Caco-2 (cell line): ENCODE measurements around the gene NSMF. TPM values are rescaled to one million over a fixed set of nuclear protein-coding genes. Genes with fewer than 3 reads are reported as not detected.

Source experiments
- BruUV-seq: library from RNA; stranded (reverse); fragments of 400-500 nt; replicated peaks from 2 replicates; lab custom pipeline; 2021; lab: Mats Ljungman, UMichigan
- CTCF ChIA-PET: fragments of 300-600 bp; sonication (Branson Sonifier 250); formaldehyde crosslinking; loops from one replicate; lab custom pipeline; 2022; ENCODE audit warnings: antibody characterized with exemption; lab: Charles Lee
- POLR2A ChIA-PET: fragments of 300-600 bp; sonication (Branson Sonifier 250); formaldehyde crosslinking; loops from one replicate; lab custom pipeline; 2022; ENCODE audit warnings: antibody characterized with exemption; lab: Charles Lee
- DNase-seq, 2 experiments: peaks; one replicate each; pipeline versions ENCODE4 v3.0.0 to v3.0.0-alpha.2; 2020 to 2022
- H3K27me3 ChIP-seq: replicated peaks from 2 replicates; pipeline ENCODE4 v1.6.0; 2011; ENCODE audit warnings: low read length; ENCODE audit not compliant: control insufficient read depth, insufficient read depth
- H3K36me3 ChIP-seq: 2 replicates; pipeline ENCODE4 v1.5.1; 2011; ENCODE audit warnings: low read length; ENCODE audit not compliant: control insufficient read depth, insufficient read depth
- H3K4me1 ChIP-seq: fragments of 250-450 bp; sonication (Bioruptor Pico); 2 replicates; pipeline ENCODE4 v1.5.1; 2020; ENCODE audit warnings: mild to moderate bottlenecking
- H3K4me3 ChIP-seq: 2 replicates; pipeline ENCODE4 v1.5.1; 2011; ENCODE audit warnings: low read depth, mild to moderate bottlenecking, control low read depth, low read length
- H3K9me3 ChIP-seq: fragments of 250-450 bp; sonication (Bioruptor Pico); 2 replicates; pipeline ENCODE4 v1.5.1; 2020; ENCODE audit warnings: mild to moderate bottlenecking, moderate library complexity
- H3K27ac Mint-ChIP-seq: one replicate; pipeline ENCODE4 v1.8.0; 2022; ENCODE audit warnings: mixed read lengths; ENCODE audit not compliant: unreplicated experiment
- H3K27me3 Mint-ChIP-seq: one replicate; pipeline ENCODE4 v1.8.0; 2022; ENCODE audit warnings: mixed read lengths; ENCODE audit not compliant: insufficient read depth, unreplicated experiment
- H3K36me3 Mint-ChIP-seq: one replicate; pipeline ENCODE4 v1.8.0; 2022; ENCODE audit warnings: mild to moderate bottlenecking, mixed read lengths; ENCODE audit not compliant: insufficient read depth, unreplicated experiment
- H3K4me1 Mint-ChIP-seq: one replicate; pipeline ENCODE4 v1.8.0; 2022; ENCODE audit warnings: low read depth, mixed read lengths; ENCODE audit not compliant: unreplicated experiment
- H3K4me3 Mint-ChIP-seq: one replicate; pipeline ENCODE4 v1.8.0; 2022; ENCODE audit warnings: mild to moderate bottlenecking, moderate library complexity, mixed read lengths; ENCODE audit not compliant: unreplicated experiment
- H3K9me3 Mint-ChIP-seq: one replicate; pipeline ENCODE4 v1.8.0; 2022; ENCODE audit warnings: mixed read lengths; ENCODE audit not compliant: unreplicated experiment
- intact Hi-C: fragments of 100-400 bp; cut with micrococcal nuclease; formaldehyde crosslinking; loops from one replicate; pipeline ENCODE4 v1.10.0; 2022; ENCODE audit not compliant: unreplicated experiment
- total RNA-seq: library from RNA; stranded (reverse); gene quantifications from 2 replicates; pipeline ENCODE4 v1.2.3, GENCODE V29; 2022
- TF ChIP-seq, protein P1 (sequence below), 2 experiments: fragments of 200-600 bp in 1 of 2; IDR thresholded peaks; 1 replicate in 1 of 2; 2 replicates in 1 of 2; pipeline versions ENCODE4 v1.5.1 to v1.8.0; 2011 to 2022; ENCODE audit warnings: antibody characterized with exemption in 1 of 2, control low read depth in 1 of 2, inconsistent platforms in 1 of 2, low read depth in 1 of 2, low read length in 1 of 2, mild to moderate bottlenecking in 1 of 2, moderate library complexity in 1 of 2; ENCODE audit not compliant: insufficient read depth in 1 of 2, severe bottlenecking in 1 of 2, unreplicated experiment in 1 of 2

NSMF gene
- total RNA-seq, 1 experiment from 2014 or later = 67.6 TPM

- H3K9me3 Mint-ChIP-seq = peaks cover 10% of the 10 kb centered on the region
- Histone ChIP-seq H3K36me3 (no peaks in the 10 kb centered on the region), H3K27me3 (no peaks in the 10 kb centered on the region), H3K4me3 (no peak overlapping the region), H3K9me3 (peaks cover 8% of the 10 kb centered on the region; the same call in 1 of the 2 replicates), H3K4me1 (no peaks in the 10 kb centered on the region)
- no peaks in the 10 kb centered on the region for H3K27me3 Mint-ChIP-seq
- H3K36me3 Mint-ChIP-seq = peaks cover 20% of the 10 kb centered on the region
- intact Hi-C loops = no loop called here
- DNase-seq = no peak
- ChIA-PET POLR2A (no interaction called here), CTCF (interaction anchor here (0.6 kb wide), 1 partner anchor 116 kb away, joined by 3 read pairs; no protein-coding TSS in a partner anchor)
- no peaks in the 10 kb centered on the region for H3K4me1 Mint-ChIP-seq
- BruUV-seq = no TSS peak
- TF ChIP-seq, protein P1, sequence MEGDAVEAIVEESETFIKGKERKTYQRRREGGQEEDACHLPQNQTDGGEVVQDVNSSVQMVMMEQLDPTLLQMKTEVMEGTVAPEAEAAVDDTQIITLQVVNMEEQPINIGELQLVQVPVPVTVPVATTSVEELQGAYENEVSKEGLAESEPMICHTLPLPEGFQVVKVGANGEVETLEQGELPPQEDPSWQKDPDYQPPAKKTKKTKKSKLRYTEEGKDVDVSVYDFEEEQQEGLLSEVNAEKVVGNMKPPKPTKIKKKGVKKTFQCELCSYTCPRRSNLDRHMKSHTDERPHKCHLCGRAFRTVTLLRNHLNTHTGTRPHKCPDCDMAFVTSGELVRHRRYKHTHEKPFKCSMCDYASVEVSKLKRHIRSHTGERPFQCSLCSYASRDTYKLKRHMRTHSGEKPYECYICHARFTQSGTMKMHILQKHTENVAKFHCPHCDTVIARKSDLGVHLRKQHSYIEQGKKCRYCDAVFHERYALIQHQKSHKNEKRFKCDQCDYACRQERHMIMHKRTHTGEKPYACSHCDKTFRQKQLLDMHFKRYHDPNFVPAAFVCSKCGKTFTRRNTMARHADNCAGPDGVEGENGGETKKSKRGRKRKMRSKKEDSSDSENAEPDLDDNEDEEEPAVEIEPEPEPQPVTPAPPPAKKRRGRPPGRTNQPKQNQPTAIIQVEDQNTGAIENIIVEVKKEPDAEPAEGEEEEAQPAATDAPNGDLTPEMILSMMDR (IDR thresholded peaks at IDR 0.05; ENCODE audit: insufficient read depth in 1 of 2, low read depth in 1 of 2, low read length in 1 of 2, severe bottlenecking in 1 of 2, unreplicated experiment in 1 of 2) = no peak
- H3K4me3 Mint-ChIP-seq = no peak overlapping the region
- H3K27ac Mint-ChIP-seq = no peak overlapping the region
Measured at GRCh38 chr9:137403269-137403668, 55.9 kb downstream of the NSMF start.

DNA sequence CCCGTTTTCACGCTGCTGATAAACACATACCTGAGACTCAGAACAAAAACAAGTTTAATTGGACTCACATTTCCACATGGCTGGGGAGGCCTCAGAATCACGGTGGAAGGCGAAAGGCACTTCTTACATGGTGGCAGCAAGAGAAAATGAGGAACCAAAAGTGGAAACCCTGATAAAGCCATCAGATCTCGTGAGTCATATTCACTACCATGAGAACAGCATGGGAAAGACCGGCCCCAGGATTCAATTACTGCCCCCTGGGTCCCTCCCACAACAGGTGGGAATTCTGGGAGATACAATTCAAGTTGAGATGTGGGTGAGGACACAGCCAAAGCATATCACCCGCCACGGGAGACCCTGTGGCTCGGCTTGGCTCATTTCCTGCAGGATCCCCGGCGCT lies 56.4 kb downstream of the NSMF start:
- TF ChIP-seq, protein P1 (IDR thresholded peaks at IDR 0.05; ENCODE audit: insufficient read depth in 1 of 2, low read depth in 1 of 2, low read length in 1 of 2, severe bottlenecking in 1 of 2, unreplicated experiment in 1 of 2) = no peak
- no peaks in the 10 kb centered on the region for H3K27me3 ChIP-seq
- intact Hi-C loops = no loop called here
- ChIA-PET CTCF (no interaction called here), POLR2A (no interaction called here)
- no peaks in the 10 kb centered on the region for H3K4me1 Mint-ChIP-seq
- no peak overlapping the region for H3K4me3 Mint-ChIP-seq
- H3K36me3 ChIP-seq = no peaks in the 10 kb centered on the region
- peaks cover 25% of the 10 kb centered on the region for H3K36me3 Mint-ChIP-seq
- no peak for DNase-seq
- no peaks in the 10 kb centered on the region for H3K4me1 ChIP-seq
- no peak overlapping the region for H3K4me3 ChIP-seq
- no peak overlapping the region for H3K27ac Mint-ChIP-seq
- peaks cover 16% of the 10 kb centered on the region for H3K9me3 Mint-ChIP-seq
- BruUV-seq = no TSS peak
- H3K9me3 ChIP-seq = peaks cover 8% of the 10 kb centered on the region; the same call in 1 of the 2 replicates
- no peaks in the 10 kb centered on the region for H3K27me3 Mint-ChIP-seq

DNA sequence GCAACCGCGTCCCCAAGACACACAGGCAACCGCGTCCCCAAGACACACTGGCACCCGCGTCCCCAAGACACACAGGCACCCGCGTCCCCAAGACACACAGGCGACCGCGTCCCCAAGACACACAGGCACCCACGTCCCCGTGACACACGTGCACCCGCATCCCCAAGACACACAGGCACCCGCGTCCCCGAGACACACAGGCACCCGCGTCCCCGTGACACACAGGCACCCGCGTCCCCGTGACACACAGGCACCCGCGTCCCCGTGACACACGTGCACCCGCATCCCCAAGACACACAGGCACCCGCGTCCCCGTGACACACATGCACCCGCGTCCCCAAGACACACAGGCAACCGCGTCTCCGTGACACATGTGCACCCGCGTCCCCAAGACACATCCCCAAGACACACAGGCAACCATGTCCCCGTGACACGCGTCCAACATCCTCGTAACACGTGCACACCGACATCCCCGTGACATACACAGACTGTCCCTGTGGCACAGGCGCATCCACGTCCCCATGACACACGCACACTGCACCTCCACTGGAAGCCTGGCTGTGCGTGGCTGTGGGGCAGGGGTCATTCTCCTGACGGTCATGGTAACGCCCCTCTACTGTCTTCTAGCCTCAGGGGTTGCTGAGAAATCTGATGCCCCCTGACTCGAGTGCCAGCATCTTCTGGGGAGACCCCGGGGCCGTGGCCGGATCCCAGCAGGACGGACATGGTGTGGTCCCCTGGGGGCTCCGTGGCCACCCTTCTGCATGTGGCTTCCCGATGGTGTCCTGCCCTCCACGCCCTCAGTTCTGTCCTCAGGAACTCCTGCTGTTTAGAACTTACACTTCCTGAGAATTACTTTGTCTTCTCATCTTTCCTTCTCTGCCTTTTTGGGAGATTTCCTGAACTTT lies 60.3 kb downstream of the NSMF start:
- CTCF ChIA-PET = no interaction called here
- Mint-ChIP-seq H3K36me3 (peaks cover 37% of the 10 kb centered on the region), H3K27me3 (no peaks in the 10 kb centered on the region), H3K27ac (no peak overlapping the region), H3K4me1 (no peaks in the 10 kb centered on the region), H3K4me3 (no peak overlapping the region), H3K9me3 (peaks cover 23% of the 10 kb centered on the region)
- POLR2A ChIA-PET = no interaction called here
- Histone ChIP-seq H3K27me3 (no peaks in the 10 kb centered on the region), H3K4me3 (no peak overlapping the region), H3K4me1 (peaks cover 5% of the 10 kb centered on the region; the same call in 1 of the 2 replicates), H3K36me3 (no peaks in the 10 kb centered on the region; the same call in 1 of the 2 replicates), H3K9me3 (peaks cover 8% of the 10 kb centered on the region; the same call in 1 of the 2 replicates)
- DNase-seq = no peak
- intact Hi-C loops = no loop called here
- no TSS peak for BruUV-seq
- TF ChIP-seq, protein P1 (IDR thresholded peaks at IDR 0.05; ENCODE audit: insufficient read depth in 1 of 2, low read depth in 1 of 2, low read length in 1 of 2, severe bottlenecking in 1 of 2, unreplicated experiment in 1 of 2) = no peak
